Measurements from ENCODE around the gene LRRC75A.

DNA sequence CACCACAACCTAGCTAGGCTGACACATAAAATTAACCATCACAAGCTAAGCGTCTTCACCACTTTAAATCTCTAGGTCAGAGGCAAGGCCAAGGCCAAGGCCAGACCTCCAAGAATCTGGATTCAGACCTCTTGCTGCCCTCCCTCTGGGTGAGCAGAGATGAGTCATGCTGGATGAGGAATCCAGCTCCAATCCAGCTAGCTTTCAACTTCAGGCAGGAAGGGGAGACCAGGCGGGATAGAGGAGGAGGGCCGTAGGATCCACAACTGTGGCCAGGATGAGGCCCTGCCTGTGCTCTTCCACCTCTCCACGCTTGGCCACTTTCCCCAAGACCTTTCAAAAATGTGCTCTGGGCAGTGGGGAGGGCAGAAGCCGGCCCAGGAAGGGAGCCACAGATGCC, 14.7 kb downstream of the LRRC75A start:
- TF ChIP-seq, protein P1, sequence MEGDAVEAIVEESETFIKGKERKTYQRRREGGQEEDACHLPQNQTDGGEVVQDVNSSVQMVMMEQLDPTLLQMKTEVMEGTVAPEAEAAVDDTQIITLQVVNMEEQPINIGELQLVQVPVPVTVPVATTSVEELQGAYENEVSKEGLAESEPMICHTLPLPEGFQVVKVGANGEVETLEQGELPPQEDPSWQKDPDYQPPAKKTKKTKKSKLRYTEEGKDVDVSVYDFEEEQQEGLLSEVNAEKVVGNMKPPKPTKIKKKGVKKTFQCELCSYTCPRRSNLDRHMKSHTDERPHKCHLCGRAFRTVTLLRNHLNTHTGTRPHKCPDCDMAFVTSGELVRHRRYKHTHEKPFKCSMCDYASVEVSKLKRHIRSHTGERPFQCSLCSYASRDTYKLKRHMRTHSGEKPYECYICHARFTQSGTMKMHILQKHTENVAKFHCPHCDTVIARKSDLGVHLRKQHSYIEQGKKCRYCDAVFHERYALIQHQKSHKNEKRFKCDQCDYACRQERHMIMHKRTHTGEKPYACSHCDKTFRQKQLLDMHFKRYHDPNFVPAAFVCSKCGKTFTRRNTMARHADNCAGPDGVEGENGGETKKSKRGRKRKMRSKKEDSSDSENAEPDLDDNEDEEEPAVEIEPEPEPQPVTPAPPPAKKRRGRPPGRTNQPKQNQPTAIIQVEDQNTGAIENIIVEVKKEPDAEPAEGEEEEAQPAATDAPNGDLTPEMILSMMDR (IDR thresholded peaks at IDR 0.05), result no peak
- no peak for TF ChIP-seq POLR2A (IDR thresholded peaks at IDR 0.05)

All from thyroid gland (tissue), 4 donors.